Measurements from ENCODE around the gene CD101.

- TF ChIP-seq POLR2A (IDR thresholded peaks at IDR 0.05; ENCODE audit: borderline replicate concordance, extremely low read depth, insufficient read depth, insufficient read length) (no peak), POLR2AphosphoS5 (IDR thresholded peaks at IDR 0.05; ENCODE audit: low read depth, low read length) (no peak), CTCF (IDR thresholded peaks at IDR 0.05 in 2 of 3, conservative IDR thresholded peaks at IDR 0.05 in 1 of 3; ENCODE audit: borderline replicate concordance in 1 of 3, insufficient read depth in 1 of 3, low read depth in 2 of 3, low read length in 2 of 3) (no peak), EZH2phosphoT487 (IDR thresholded peaks at IDR 0.05; ENCODE audit: borderline replicate concordance) (no peak), YY1 (IDR thresholded peaks at IDR 0.05; ENCODE audit: extremely low read depth, insufficient replicate concordance, low read depth, low read length) (no peak)
Measured at GRCh38 chr1:117013309-117013858, 11.8 kb downstream of the CD101 start.
